NCI-H146 treated with DMSO at 0.1 percent for 48 hours (cell line): ENCODE measurements around the gene LDLRAD4.

Experiments
- DNase-seq: peaks from one replicate; lab custom pipeline; 2025; ENCODE audit not compliant: unreplicated experiment; lab: John Stamatoyannopoulos, UW

Gene LDLRAD4

DNA sequence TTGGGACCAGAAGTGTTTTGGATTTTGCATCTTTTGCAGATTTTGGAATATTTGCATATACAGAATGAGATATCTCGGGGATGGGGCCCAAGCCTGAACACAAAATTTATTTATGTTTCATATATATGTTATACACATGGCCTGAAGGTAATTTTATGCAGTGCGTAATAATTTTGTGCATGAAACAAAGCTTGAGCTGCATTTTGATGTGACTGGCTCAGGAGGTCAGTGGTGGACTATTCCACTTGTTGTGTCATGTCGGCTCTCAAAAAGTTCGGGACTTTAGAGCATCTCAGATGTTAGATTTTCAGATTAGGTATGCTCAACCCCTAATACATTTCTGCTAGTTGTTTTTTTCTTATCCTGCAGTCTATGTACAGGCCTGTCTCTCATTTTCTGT, 362.4 kb downstream of the LDLRAD4 start:
- no peak for DNase-seq

- no peak for DNase-seq
Observed at GRCh38 chr18:13581496-13582177, 363.1 kb downstream of the LDLRAD4 start.

GRCh38 chr18:13582178-13582670, 363.7 kb downstream of the LDLRAD4 start:
- no peak for DNase-seq

GRCh38 chr18:13583576-13584550, 365.3 kb downstream of the LDLRAD4 start:
- no peak for DNase-seq

DNA sequence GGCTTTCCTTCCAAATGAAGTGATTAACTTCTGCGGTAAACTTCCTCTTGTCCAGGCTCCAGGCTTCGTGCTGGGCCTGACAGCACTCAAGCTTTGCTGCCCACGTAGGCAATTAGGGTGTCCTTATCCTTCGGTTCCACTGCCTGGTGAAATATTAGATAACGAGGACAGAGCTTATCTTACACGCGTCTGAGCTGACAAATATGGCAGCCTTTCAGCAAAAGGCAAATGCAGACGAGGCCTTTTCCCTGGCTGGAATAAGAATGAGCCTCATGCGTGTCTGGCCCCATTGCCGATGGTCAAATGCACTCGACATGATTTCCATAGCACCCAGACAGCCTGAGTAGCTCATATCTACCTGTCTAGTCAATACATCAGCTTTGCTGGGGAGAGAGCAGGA, 366.3 kb downstream of the LDLRAD4 start:
- DNase-seq = no peak

DNA sequence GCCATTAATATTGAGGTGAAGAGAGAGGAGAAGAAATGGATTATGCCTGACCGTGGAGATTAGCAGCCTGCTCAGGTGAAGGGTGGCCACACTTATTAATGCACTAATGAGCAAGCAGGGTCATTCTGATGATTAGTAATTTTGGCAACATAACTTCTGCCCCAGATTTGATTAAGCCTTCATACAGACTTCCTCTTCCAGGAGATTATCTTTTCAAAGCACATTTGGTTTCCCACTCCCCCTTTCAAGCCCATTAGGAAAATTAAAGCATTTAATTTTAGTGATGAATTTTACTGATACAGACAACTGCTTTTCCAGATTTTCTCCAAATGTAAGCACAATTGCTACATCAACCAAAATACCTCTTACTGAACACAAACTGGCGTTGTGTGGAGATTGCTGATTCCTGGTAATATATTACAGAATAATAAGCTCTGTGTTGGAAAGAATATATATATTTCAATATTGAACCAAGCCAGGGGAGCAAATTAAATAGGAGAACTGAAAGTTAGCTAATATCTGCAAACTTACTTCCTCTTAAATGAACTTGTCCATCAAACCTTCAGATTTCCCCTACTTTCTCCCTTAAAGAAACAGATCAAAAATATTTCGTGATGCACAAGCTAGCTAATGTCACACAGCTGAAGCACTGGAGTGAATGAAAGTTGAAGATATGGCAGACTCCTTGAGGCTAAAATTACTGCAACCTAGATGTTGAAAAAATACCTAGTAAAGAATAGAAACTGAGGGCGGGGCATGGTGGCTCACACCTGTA, 367.0 kb downstream of the LDLRAD4 start:
- no peak for DNase-seq

DNA sequence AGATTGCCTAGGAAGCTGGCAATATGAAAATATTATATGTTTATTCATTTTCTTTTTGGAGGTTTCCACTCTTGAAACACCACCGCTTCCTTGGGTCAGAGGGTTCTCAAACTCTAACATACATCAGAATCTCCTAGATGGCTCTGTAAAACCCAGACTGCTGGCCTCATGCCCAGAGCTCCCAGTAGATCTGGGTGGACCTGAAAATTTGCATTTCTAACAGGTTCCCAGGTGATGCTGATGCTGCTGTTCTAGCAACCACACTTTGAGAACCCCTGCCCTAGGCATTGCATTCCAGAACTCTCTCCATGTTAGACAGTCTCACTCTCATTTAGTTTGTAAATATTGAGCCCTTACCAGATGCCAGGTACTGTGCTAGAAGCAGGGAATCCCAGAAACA, 368.4 kb downstream of the LDLRAD4 start:
- no peak for DNase-seq

DNA sequence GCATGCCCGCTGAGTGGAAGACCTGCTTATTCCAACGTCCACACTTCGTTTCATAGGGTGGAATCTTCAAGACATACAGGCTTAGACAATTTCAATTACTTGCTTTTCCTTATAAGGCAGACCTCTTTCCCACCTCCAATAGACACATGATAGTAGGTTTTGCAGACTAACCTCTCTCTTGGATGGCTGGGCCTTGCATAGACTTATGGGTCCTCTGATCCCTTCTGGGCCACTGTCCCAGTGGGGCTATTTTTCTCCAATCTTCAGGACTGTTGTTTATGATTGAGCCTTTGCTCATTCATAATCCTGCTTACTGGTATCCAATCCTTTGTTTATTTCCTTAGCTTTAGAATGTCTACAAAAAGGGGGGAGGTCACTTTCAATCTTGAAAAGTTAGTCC, 368.9 kb downstream of the LDLRAD4 start:
- no peak for DNase-seq

GRCh38 chr18:13587937-13588336, 369.4 kb downstream of the LDLRAD4 start:
- DNase-seq = no peak

- DNase-seq = no peak
Observed at GRCh38 chr18:13589316-13589715, 370.8 kb downstream of the LDLRAD4 start.

DNA sequence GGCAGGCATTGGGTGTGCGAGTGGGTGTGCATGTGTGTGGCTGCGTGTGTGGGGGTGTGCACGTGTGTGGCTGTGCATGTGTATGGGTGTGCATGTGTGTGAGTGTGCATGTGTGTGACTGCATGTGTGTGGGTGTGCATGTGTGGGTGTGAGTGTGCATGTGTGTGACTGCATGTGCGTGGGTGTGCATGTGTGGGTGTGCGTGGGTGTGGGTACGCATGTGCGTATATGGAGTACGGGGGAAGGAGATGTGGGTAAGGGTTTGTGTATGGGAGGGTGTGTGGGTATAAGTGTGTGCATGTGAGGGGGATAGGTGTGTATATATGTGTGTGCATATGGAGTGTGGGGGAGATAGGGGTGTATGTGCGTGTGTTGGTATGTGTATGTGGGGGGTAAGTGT, 371.4 kb downstream of the LDLRAD4 start:
- no peak for DNase-seq

DNA sequence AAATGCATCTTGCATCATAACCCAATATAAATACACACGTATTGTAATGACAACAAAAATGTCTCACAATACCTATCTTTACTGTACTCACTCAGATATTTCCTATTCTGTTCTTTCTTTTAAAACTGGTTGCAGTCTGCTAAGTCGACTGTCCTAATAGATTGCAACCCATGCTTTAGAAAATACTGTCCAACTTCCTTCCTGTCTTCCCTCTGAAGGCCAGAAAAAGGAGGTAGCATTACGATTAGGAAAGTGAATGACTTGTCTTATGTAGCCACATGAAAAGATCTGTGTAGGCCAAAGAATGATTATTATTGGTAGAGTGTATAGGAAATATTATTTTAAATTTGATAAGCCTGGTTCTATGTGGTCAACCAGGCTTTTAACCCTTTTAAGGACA, 373.7 kb downstream of the LDLRAD4 start:
- no peak for DNase-seq

GRCh38 chr18:13594551-13594950, 376.0 kb downstream of the LDLRAD4 start:
- no peak for DNase-seq

GRCh38 chr18:13597068-13597467, 378.5 kb downstream of the LDLRAD4 start:
- no peak for DNase-seq

GRCh38 chr18:13598591-13598990, 380.0 kb downstream of the LDLRAD4 start:
- DNase-seq = no peak

- no peak for DNase-seq
Observed at GRCh38 chr18:13599031-13599430, 380.5 kb downstream of the LDLRAD4 start.

GRCh38 chr18:13603304-13604019, 384.9 kb downstream of the LDLRAD4 start:
- no peak for DNase-seq

DNA sequence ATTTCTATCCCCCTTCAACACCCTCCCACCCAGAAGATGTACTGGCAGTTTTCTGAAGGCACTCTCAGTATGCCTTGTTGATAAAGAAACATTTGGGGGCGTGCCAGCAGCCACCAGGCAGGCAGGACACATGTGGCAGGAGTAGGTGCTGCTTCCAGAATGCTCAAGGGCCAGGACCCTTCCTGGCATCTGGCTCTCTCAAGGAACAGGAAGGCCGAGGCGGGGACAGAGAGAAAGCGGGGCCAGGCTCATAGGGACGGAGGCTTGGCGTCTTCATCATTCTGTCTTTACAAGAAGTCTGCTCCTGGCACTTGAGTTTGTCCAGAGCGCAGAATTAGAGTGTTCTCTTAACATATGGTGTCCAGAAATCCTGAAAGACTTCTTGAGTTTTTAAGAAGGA, 386.2 kb downstream of the LDLRAD4 start:
- no peak for DNase-seq

DNA sequence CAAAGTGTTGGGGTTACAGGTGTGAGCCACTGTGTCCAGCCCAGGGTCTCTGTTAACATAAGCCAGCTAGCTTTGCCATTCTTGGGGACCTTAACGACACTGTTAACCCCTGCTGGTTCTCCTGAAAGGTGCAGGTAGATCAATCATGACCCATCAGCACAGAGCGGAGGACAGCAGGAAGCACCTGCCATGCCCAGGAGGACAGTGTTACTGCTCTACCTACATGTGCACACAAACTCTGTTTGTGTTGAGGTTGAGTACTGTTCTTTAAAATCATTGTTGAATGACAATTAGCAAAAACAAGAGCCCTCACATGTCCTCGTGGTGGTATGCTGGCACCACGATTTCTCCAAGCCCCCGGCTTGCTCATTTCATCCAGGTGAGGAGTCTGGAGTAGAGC, 386.9 kb downstream of the LDLRAD4 start:
- DNase-seq = no peak

DNA sequence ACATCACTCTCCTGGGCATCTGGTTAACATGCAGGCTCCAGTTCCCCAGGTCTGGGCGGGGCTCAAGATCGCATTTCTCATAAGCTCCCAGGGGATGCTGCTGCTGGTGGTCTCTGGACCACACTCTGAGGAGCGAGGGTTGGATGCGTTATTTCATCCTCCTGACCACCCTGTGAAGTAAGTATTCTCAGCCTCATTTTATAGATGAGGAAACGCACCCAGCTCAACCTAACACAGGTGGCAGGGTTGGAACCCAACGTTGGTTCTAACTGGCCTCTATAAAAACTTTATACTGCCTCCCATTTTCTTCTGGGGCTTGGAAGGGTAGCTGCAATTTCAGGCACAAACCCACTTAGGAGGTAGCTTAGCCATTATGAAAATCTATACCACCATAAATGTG, 387.3 kb downstream of the LDLRAD4 start:
- DNase-seq = no peak
